ENCODE results near the gene SPINT1. TPM values are rescaled to one million over a fixed set of nuclear protein-coding genes. Genes with fewer than 3 reads are reported as not detected.
A peak's percentile ranks its signal among the peaks of the same experiment; 100 is the strongest.

SPINT1 gene
- total RNA-seq, 2 donors from 2014 or later, result 6.5 to 13.0 TPM

DNA sequence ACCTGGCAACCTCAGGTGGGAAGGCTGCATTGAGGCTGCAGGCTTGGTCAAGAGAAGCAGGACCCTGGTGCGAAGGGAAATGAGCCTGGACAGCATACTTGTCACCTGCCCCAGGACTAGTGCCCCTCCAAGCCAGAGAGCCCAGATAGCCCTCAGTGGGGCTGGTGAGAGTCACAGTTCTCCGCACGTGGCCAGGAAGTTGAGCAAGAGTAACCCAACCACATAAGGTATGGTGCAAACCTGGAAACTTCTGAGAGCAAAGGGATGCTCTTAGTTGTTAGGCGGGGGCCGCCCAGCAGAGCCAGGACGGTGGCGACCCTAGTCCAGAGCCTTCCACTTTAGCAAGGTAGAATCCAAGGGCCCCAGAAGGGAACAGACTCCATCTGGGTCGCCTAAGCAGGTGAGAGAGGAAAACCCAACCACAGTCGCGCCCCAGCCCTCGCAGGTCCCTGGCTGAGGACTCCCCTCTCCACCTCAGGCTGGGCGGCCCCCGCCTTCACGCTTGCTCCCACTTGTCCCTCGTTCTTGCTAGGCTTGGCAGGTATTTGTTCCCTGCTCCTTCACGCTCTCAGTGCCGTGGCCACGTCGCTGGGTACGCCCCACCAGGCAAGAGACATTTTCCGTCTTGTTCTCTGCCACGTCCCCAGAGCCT lies 49.3 kb downstream of the SPINT1 start:
- H3K36me3 ChIP-seq, result peaks cover 15% of the 10 kb centered on the region
- H3K4me3 ChIP-seq, result no peak overlapping the region
- H3K9me3 ChIP-seq, result no peaks in the 10 kb centered on the region
- peak overlapping the region; percentile 84 to 98 for H3K27ac ChIP-seq
- H3K4me1 ChIP-seq, result peaks cover 0 to 19% of the 10 kb centered on the region in 2 donors
- TF ChIP-seq, protein P1, sequence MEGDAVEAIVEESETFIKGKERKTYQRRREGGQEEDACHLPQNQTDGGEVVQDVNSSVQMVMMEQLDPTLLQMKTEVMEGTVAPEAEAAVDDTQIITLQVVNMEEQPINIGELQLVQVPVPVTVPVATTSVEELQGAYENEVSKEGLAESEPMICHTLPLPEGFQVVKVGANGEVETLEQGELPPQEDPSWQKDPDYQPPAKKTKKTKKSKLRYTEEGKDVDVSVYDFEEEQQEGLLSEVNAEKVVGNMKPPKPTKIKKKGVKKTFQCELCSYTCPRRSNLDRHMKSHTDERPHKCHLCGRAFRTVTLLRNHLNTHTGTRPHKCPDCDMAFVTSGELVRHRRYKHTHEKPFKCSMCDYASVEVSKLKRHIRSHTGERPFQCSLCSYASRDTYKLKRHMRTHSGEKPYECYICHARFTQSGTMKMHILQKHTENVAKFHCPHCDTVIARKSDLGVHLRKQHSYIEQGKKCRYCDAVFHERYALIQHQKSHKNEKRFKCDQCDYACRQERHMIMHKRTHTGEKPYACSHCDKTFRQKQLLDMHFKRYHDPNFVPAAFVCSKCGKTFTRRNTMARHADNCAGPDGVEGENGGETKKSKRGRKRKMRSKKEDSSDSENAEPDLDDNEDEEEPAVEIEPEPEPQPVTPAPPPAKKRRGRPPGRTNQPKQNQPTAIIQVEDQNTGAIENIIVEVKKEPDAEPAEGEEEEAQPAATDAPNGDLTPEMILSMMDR (IDR thresholded peaks at IDR 0.05), result no peak
- H3K27me3 ChIP-seq, result no peaks in the 10 kb centered on the region
- no peak for DNase-seq (ENCODE audit: low spot score)

DNA sequence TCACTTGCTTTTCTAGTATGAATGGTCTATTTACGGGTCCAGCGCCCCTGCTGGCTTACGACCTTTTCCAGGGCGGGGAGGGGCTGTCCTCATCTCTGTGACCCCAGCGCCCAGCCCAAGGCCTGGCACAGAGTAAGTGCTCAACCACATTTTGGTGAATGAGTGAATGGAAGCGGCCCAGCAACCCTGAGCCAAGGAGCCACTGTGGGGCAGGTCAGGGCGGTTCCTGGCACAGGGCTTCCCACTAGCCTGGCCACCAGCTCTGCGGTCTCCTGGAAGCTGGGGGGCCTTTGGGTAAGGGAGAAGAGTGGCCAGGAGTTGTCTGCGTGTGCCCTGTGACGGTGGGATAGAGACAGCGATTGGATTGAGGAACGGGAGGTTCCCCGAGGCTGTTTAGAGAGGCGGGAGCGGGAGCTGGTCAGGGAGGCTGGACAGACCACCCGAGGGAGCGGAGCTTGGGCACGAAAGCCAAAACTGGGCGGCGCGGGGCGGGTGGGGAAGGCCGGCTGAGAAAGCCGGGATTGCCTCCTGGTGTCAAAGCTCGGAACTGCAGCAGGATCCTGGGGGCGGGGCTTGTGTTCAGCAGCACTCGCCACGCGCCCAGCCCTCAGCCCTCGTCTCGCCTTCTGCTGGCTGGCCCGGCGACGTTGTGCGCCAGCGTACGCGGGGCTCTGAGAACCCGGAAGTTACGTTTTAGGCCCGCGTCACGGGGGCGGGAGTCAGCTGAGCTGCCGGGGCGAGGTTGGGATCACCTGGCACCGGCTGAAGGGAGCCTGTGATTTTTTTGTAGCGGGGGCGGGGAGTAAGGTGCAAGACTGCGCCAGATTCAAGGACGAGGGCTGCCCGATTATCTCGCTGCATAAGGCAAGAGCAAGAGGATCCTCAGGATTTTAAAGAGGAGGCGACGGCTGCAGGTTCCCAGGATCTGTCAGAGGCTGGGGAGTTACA lies 50.2 kb downstream of the SPINT1 start, which contains the start of gene VPS18:
Gene VPS18, plus strand, starts transcription at position 718 of the 948 bp plus-strand sequence. CDS start 319 bp downstream, outside the sequence.
- Histone ChIP-seq H3K4me3 (peak within 1 kb of the TSS; percentile 64 to 91), H3K9me3 (no peaks in the 10 kb centered on the region), H3K27ac (peak within 1 kb of the TSS; percentile 88 to 98), H3K27me3 (no peaks in the 10 kb centered on the region), H3K36me3 (peaks cover 23% of the 10 kb centered on the region), H3K4me1 (peaks cover 0 to 19% of the 10 kb centered on the region in 2 donors)
- DNase-seq (ENCODE audit: low spot score), result peak; percentile 99
- TF ChIP-seq, protein P1 (IDR thresholded peaks at IDR 0.05), result peak; percentile 92 to 97

DNA sequence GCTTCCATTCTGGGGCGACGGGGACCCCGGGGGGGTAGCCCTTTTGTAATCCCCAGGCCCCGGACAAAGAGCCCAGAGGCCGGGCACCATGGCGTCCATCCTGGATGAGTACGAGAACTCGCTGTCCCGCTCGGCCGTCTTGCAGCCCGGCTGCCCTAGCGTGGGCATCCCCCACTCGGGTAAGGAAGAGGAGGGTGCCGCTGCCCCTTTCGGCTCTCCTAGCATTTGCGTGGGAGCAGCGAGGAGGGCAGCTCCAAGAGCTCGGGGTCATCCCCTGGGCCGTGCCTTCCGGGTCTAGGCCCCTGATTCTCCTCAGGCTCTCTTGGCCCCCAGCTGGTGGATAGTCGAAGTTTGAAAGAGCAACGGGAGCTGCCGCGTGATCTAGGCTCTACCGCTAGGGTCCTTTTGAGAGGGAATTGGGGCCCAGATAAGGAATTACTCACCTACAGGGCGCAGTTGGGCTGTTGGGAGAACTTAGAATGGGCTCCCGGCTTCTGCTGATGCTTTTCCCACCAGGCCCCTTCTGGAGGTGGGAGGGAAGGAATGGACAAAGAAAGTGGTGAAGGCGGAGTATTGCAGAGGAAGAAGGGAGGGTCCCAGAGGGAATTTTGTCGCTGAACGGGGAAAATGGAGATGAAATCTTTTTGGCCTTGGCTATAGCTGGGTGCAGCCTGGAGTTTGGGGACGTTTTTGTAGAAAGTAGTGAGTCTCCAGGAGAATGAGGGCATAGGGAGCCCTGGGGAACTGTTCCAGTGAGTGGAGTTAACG lies 51.0 kb downstream of the SPINT1 start:
- Histone ChIP-seq H3K4me1 (peaks cover 0 to 19% of the 10 kb centered on the region in 2 donors), H3K4me3 (peak overlapping the region; percentile 64 to 91), H3K9me3 (no peaks in the 10 kb centered on the region), H3K36me3 (peaks cover 23% of the 10 kb centered on the region), H3K27ac (peak overlapping the region; percentile 88 to 98), H3K27me3 (no peaks in the 10 kb centered on the region)
- TF ChIP-seq, protein P1 (IDR thresholded peaks at IDR 0.05), result peak in 1 of 2 donors; percentile 48
- DNase-seq (ENCODE audit: low spot score), result peak; percentile 65

DNA sequence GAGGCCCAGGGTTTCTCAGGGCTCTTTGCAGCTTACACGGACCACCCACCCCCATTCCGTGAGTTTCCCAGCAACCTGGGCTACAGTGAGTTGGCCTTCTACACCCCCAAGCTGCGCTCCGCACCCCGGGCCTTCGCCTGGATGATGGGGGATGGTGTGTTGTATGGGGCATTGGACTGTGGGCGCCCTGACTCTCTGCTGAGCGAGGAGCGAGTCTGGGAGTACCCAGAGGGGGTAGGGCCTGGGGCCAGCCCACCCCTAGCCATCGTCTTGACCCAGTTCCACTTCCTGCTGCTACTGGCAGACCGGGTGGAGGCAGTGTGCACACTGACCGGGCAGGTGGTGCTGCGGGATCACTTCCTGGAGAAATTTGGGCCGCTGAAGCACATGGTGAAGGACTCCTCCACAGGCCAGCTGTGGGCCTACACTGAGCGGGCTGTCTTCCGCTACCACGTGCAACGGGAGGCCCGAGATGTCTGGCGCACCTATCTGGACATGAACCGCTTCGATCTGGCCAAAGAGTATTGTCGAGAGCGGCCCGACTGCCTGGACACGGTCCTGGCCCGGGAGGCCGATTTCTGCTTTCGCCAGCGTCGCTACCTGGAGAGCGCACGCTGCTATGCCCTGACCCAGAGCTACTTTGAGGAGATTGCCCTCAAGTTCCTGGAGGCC lies 55.8 kb downstream of the SPINT1 start:
- TF ChIP-seq, protein P1 (IDR thresholded peaks at IDR 0.05), result no peak
- Histone ChIP-seq H3K9me3 (no peaks in the 10 kb centered on the region), H3K4me1 (peaks cover 0 to 29% of the 10 kb centered on the region in 2 donors), H3K4me3 (no peak overlapping the region), H3K36me3 (peaks cover 60% of the 10 kb centered on the region), H3K27ac (no peak overlapping the region), H3K27me3 (no peaks in the 10 kb centered on the region)
- DNase-seq (ENCODE audit: low spot score), result no peak

All from right atrium auricular region (tissue), 2 donors.